GM19467 (cell line): ENCODE data around the gene LITAF.
"Not testable (repeated sequence)": the region's sequence is repeated elsewhere in the genome, so short reads cannot be mapped to it uniquely, and the experiment has no call there.

Source experiments
- ATAC-seq: cut with Tn5 transposase; IDR thresholded peaks from one replicate; pipeline ENCODE4 v1.9.1; 2021; ENCODE audit warnings: mild to moderate bottlenecking, moderate library complexity; ENCODE audit not compliant: unreplicated experiment

LITAF gene

GRCh38 chr16:11524098-11524760 lies 62.5 kb downstream of the LITAF start:
- ATAC-seq, result no peak

- no peak for ATAC-seq
These were observed 65.7 kb downstream of the LITAF start for GRCh38 chr16:11521055-11521454.

GRCh38 chr16:11520442-11520841 lies 66.3 kb downstream of the LITAF start:
- no peak for ATAC-seq

- ATAC-seq, result no peak
These were observed 68.8 kb downstream of the LITAF start for GRCh38 chr16:11517961-11518360.

- no peak for ATAC-seq
These were observed 70.9 kb downstream of the LITAF start for GRCh38 chr16:11515540-11516430.

- ATAC-seq, result no peak
These were observed 72.4 kb downstream of the LITAF start for GRCh38 chr16:11514283-11514682.

- ATAC-seq, result not testable (repeated sequence)
These were observed 73.4 kb downstream of the LITAF start for GRCh38 chr16:11513366-11513765.

- no peak for ATAC-seq
These were observed 74.9 kb downstream of the LITAF start for GRCh38 chr16:11511801-11512200.

- ATAC-seq, result no peak
These were observed 75.4 kb downstream of the LITAF start for GRCh38 chr16:11511328-11511727.

- no peak for ATAC-seq
These were observed 76.3 kb downstream of the LITAF start for GRCh38 chr16:11510178-11510973.

GRCh38 chr16:11507991-11508390 lies 78.7 kb downstream of the LITAF start:
- ATAC-seq, result no peak

- ATAC-seq, result no peak
These were observed 79.4 kb downstream of the LITAF start for GRCh38 chr16:11507350-11507749.

GRCh38 chr16:11506741-11507305 lies 79.9 kb downstream of the LITAF start:
- ATAC-seq, result no peak

GRCh38 chr16:11504261-11504660 lies 82.5 kb downstream of the LITAF start:
- not testable (repeated sequence) for ATAC-seq

GRCh38 chr16:11503566-11503965 lies 83.2 kb downstream of the LITAF start:
- no peak for ATAC-seq

GRCh38 chr16:11502239-11502638 lies 84.5 kb downstream of the LITAF start:
- no peak for ATAC-seq

- no peak for ATAC-seq
These were observed 85.1 kb downstream of the LITAF start for GRCh38 chr16:11501632-11502031.

- no peak for ATAC-seq
These were observed 85.9 kb downstream of the LITAF start for GRCh38 chr16:11500700-11501346.

- ATAC-seq, result no peak
These were observed 87.2 kb downstream of the LITAF start for GRCh38 chr16:11499295-11500089.

- no peak for ATAC-seq
These were observed 88.0 kb downstream of the LITAF start for GRCh38 chr16:11498683-11499082.
